UCSD-AML1 (cell line): ENCODE data around the gene CBX4.

Experiments used
- DNase-seq: peaks from one replicate; lab custom pipeline; 2025; ENCODE audit not compliant: unreplicated experiment; lab: John Stamatoyannopoulos, UW

Gene CBX4

DNA sequence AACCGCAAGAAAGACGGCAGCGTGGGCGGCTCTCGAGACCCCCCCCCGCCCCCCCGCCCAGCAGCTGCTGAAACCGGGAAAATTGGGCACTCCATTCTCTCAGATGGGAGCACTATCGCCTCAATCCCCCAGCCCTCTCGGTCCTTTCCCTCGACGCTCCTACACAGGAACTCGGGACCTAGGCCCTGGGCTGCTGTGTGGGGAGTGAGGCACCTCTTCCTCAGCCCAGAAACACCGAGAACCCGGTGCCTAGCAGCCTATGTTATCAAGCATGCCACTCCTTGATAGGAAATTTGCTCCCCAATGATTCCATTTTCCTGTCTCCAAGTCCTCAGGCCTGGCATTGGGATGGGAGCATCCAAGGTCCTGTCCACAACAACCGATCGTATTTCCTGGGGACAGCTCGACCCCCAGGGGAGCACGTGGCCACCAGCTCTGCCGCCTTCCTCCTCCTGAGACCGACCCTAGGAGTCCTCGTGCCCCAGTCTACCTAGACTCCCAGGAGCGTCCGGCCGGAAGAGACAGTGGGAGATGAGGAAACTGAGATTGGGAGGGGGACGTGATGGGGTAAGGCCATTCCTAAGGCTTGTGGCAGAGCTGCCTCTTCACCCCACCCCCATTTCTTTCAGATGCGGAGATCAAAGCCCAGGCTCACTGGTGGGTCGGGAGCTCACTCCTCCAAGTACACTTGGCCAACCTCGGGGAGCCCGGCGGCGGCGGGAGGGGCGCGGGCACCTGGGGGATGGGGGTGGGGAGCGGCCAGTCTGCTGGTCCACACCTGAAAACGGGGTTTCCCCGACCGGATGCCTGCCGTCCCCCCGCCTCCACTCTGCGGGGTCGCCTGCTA lies 24.9 kb downstream of the CBX4 start:
- no peak for DNase-seq

DNA sequence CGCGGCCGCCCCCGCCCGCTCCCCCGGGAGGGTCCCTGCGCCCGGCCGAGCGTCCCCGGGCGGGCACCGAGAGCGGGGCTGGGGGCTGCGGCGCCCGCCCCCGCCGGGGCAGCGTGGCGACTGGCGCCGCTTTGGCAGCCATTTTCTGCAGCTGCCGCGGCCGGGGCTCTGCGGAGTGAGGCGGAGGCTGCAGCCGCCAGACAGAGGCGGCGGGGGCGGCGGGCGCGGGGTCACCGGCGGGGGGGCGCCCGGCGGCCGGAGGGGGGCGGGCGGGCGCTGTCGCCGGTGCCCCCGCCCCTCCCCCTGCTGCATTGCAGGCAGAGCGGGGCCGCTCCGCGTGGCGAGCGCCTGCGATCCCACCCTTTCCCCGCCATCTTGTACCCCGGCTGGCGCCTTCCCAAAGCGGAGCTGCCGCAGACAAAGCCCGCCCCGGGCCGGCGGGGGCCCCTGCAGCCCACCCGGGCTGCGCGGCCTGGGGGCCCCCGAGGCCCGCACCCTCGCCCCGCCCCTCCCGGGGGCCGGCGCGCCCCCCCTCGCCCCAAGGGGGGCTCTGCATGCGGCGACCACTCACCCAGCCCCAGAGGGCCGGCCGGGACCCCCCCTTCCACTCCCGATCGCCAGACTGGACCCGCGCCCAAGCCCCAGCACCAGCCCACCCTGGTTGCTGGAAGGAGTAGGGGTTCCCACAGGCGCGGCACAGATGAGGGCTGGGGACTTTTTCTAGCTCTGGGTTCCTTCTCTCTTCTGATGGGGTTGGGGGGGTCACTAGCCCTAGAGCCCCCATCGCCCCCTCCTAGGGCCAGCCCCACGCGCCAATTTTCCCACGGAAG lies 25.7 kb downstream of the CBX4 start:
- no peak for DNase-seq

DNA sequence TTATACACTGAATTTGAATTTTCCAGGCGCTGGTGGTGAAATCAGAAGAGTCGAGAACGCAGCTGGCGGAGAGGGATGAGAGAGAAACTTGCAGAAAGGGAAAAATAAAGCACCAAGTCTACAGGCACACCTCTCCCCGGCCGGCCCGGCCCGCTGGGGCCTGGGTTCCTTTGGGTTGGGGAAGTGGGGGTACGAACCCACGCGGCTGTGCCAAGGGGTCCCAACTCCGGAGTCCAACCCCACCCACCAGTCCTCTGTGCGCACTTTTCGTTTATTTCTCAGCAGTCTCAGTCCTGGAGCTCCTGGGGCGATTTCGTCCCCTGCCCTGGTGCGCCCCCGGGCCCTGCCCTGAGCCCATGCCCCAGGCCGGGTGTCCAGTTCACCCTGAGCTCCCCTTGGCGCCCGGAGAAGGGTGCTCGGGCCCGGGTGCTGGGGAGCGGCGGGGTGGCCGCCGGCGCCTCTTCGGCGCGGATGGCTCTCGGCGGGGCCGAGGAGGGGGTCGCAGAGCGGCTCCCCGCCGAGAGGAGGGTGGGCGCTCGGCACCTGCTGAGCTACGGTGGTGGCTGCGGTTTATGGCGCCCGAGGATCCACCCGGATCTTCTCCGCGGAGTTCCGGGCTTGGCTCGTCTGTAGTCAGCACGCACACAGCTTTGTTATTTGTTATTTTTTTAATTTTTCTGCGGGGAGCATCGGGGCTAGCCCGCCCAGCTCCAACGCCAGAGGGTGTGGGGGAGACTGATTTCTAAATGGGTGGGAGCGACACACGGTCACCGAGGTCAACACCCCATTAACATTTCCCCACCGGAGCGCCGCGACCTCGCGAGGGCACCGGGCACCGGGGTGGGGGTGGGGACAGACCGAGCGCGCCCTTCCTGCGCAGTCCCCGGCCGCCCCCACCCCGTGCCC lies 26.6 kb downstream of the CBX4 start:
- no peak for DNase-seq

DNA sequence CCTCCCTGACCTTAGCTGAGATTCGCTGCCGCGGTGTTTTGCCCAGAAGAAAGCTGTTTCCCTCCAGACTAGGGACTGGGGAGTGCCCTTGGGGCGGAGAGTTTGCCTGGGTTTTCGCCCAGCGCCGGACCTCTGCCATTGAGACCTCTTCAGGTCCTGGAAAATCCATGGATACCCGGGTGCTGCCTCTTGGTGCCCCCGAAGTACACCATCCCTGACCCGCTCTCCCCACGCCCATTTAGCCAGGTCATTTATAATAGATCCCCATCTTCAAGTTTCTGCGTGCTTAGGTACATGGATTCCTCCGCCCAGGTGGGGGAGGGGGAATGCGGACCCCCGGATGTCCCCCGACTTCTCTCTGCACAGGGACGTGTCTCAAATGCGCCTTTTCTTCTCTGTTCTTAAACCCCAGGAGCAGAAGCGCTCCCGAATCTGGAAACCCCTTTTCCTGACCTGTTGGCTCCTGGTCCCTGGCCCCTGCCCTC lies 27.3 kb downstream of the CBX4 start:
- no peak for DNase-seq

DNA sequence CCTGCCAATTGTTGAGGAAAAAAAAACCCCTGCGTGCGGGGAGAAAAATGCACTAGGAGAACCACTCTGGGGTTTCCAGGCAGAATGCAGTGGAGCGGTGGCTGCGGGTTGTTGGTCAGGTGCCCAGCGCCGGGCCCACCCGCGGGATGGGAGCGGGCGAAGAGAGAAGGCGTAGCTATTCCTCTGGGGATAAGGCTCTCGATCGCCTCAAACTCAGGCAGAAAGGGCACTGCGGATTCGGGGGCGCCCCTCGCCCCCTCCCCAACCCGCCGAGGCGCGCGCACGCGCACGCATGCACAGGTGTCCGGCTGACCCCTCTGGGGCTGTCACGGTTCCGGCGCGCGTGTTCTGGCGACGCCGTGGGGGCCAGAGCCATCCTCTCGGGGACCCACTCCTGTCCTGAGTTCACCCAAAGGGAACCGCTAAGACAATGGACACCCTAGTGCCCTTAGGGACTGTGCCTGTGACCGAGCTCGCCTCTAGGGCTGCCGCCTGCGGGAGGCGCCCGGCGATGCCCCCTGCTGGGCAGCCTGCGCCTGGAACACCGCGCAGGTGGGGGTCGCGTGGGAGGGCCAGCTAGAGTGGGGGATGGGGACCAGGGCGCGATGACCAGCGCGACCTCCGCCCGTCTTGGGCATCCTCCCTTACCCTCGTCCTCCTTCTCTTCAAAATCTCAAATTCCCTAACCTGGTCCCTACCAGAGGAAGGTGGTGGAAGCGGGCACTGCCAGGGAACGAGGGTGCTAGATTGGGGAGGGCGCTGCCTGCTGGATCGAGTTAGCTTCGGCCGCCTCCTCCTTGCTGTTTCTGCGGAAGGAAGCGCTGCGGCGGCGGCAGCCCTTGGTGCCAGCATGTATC lies 28.0 kb downstream of the CBX4 start:
- peak; percentile 79 for DNase-seq

DNA sequence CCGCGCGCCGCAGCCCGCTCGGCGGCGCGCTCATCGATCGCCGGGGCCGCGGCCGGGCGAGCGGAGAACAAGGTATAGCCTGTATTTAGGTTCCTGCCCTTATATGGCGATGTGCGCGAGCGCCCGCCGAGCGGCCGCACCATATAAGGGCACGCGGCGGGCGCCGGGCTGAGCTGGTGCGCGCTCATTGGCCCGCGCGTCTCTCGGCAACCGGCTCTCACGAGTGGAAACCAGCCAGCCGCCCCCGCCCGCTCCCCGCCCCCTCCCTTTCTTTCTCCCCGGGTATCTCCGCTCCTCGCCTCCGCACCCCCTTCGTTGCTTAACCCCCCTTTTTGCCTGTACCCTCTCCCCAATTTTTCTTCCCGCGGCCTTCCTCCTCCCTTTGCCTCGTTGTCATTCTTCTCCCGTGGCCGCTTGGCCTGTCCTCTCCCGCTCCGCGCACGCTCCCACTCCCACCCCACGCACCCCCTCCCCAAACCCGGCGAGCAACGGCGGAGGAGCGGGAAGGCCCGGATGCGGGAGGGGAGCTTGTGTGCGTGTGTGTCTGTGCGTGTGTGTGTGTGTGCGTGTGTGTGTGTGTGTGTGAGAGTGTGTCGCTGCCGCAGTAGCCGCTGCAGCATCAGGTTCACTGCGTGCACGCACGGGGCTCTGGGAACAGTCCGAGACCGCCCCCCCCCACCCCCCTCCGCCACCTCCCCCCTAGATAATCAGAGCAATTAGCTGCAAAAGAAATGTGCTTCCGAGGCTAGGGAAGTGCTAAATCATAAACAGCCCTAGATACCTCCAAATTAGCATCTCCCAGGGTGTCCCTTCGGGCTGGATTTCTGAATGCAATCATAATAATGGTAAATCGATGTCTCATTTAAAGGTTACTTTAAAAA lies 28.9 kb downstream of the CBX4 start:
- peak; percentile 85 for DNase-seq

DNA sequence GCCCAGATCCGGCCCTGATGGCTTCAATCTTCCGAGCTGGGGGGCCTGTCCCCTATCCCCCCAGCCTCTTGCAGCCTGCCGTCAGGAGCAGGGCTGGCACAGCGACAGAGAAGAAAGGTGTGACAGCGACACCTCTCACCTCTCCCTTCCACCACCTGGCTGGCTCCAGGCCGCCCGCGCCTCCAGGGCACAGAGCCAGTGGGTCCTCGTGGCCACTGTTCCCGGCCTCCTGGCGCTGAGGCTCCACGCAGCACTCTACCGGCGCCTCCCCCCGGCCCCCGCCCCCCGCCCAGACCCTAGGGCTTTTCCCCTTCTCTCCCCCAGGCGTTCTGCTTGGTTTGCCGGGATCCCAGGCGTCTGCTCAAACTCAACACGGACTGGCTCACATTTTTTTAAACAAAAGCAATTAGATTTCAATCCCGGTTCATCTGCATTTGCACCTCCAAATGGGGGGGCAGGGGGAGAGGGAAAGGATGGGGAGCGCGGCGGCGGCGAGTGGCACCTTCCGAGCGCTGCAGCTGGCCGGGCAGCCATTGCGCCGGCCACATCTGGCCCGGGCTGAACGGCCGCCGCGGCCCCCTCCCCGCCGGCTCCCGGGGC lies 29.6 kb downstream of the CBX4 start:
- no peak for DNase-seq

DNA sequence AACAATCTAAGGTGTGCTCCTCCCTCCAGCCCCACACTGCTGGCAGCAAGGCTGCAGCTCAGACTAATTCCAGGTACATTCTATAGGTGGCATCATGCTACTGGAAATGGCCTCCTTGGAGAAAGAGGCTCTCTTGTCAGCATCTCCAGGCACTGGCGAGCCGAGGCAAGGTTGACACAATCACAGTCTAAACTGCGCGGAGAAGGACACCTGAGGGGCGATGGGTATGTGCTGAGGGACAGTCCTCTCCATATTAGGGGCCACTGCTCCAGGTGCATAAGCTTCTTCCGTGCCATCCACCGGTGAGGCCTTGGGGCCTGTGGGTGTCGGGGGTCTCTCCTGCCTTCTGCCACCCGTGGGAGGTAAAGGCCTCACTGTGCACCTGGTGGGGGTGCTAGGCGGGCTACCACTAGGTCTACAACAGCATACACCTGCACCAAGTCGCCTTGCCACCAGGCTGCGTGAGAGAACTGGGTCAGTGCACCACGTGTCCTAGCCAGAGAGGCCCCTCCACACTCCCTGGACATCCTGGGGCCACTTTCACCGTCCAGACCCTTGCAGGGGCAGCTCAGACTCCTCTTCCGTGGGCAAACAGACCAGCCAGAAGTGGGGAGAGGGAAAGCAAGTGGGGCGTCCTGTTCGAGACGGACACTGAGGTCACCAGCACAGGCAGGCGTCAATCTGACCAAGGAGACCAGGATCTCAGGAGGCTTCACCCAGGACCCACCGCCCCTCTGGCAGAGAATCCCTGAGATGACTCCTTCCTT lies 30.3 kb downstream of the CBX4 start:
- peak; percentile 42 for DNase-seq

DNA sequence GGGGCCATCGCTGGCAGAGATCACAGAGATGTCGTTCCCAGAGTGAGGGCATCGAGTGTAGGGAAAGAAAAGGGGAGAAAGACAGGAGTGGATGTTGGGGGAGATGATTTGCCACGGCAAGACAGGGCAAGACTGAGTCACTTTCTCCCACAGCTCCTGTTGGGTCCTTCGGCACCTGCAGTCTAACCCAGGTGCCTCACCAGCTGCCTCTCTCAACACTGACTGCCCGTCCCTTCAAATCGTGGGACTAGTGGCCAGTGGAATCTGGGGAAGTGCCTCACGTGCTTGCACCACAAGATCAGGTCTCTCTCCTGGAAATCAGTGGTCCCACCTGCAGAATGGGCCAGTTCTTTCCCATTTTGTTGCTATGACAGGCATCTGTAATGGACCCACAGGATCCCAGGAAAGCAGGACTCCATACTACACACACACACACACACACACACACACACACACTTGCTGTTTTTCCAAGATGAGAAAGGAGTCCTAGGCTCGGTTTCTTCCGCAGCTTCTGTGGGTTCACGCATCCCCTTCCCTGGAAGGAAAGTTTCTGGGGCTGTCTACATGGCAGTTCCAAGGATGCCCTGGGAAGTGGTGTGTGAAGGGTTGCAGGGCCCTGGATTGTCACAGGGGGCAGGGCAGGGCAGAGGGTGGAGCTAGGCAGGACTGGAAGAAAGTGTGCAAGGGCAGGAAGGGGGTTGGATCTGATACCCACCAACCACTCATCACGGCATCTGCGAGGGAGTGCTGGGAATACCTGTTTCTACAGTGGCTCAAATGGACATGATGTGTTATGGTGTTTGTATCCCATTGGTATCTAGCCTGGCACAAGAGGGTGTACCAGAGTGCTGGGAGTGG lies 32.1 kb downstream of the CBX4 start:
- no peak for DNase-seq

DNA sequence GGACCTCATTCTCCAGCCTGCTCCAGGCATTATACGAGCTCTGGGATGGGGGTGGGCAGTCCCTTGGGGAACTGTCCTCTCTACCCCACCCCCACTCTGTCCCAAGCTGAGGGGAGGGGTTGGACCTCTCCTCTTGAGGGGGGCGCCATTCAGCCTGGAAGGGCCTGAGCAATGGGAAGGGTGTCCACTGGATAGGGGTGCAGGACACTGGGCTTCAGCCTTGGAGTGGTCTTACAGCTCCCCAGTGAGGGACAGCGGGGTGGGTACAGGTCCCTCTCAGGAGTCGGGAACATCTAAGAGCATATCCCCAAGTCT lies 32.8 kb downstream of the CBX4 start:
- DNase-seq, result no peak

DNA sequence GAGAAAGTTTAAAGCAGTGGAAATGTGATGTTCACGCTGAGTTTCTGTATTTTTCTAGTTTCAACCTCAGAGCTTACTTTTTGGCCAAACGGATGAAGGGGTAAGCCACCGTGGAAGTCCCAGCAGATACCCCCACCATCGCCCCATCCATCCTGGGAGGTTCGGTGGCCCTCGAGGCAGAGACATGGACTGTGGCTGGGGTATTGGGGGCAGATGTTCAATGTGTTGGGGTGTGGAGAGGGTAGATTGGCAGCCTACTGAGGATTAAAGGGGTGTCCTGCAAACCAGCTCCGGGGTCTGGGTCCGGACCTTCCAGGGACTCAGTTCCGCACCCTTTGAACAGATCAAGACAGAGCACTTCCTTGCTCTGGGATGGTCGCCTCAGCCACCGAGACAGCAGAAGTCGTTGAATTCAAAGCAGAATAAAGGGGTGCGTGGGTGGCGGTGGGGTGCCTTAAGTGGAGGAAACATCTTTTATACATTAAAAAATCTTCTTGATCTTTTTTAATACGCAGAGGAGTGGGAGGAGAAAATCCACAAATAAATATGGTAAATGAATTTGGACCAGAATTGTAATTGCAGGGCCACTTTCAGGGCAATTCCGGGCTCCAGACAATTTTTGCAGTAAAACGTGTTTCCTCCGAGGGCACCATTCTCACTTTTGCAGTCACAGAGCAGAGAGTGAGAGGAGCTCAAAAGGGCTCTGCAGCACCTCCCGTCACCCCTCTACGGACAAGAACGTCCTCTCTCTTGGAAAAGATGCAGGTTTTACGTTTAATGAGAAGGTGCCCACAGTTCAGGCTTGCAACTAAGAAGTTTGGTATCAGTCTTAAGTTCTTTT lies 34.2 kb downstream of the CBX4 start:
- DNase-seq, result no peak

DNA sequence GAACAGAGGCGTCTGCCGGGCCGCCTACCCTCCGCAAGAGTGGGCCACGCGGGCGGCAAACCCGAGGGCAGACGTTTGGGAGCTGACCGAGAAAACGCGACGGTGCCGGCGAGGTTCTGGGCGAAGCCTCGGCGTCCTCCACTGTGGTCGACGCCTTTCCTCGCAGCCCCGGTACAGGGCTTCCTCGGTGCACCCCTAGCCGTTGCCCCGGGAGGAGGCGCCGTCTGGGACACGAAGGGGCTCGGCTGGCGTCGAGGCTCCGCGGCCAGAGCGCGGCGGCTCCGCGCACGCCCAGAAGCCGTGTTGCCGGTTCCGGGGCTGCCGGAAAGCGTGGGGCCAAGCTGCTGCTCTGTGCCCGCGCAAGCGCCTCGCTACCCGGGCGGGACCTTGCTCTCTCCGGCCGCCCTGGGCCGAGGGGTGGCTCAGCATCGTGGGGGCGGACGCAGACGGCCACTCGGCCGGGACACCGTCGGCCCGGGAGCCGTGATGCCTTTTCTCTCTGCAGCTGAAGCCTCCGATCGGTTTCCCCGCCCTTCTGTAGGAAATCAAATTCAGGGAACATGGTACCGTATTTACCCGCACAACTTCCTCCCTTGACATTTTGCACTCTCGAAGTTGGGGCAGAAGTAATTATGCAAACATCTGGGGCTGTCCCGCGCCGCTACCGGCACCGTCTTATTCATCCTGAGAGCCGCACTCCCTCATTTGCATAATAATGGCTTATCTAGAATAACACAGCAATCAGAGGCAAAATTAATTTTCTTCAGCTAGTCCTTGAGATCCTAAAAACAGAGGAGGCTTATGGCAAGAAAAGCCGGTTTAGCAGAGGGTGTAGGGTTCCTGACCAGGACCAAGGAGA lies 35.0 kb downstream of the CBX4 start:
- DNase-seq, result peak; percentile 55

DNA sequence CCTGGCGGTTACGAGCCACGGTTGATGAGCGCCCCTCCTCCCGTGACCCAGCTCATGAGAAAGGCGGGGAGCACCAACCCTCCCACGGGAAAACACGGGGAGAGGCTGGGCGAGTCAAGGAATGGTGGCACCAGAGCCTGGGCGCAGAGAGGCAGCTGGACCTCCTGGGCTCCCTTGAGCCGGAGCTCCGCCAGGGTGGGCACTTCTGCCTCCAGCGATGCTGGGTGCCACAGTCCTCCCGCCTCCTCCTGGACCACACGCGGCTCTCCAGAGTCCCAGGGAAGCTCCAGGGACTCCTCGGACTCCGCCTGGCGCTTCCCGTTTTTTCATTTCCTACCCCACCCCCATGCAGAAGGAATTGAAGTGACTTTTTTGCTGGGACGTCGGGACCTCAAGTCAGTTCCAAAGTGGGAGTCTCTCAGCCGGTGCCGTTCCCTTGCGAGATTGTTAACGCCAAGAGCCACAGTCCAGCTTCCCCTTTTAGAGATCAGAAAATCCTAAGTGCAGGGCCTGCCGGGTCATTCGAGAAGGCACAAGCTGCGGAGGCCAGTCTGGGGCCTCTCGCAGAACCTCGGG lies 35.7 kb downstream of the CBX4 start:
- DNase-seq, result peak; percentile 48

DNA sequence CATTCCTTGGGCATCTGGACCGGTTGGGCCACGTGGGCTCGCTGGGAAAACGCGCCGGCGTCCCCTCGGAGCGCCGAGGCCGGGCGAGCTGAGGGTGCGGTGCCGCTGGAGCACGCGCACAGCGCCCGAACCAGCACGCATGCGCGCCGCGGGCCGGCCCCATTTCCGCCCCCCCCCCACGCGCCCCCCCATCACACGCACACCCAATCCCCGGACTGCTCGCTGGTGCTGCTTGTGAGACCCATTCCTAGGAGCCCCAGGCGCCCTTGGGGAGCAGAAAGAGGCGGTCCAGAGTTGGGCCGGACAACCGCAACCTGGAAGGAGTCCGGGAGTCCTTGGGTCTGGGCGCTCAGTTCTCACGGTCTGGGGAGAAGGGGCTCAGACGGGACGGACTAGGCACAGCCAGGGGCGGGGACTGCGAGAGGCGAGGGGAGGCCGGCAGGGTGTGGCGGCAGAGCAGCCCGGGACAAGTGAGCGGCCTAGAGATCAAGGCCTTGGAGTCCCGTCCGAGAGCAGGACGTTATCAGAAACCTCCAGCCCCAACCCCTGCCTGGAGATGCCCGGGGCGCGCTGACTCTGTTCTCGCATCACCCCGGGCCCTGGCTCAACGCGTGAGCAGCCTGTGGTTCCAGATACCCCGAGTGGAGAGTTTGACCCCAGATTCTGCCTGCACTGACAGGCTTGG lies 36.4 kb downstream of the CBX4 start:
- DNase-seq, result no peak
